ENCODE results near the gene PET117.
"Not testable (repeated sequence)": the region's sequence is repeated elsewhere in the genome, so short reads cannot be mapped to it uniquely, and the experiment has no call there.

Gene PET117

GRCh38 chr20:18108326-18108725, 29.3 kb upstream of the PET117 start:
- Histone ChIP-seq H3K4me3 (ENCODE audit: low read depth in 1 of 2, low read length in 1 of 2) (no peak overlapping the region), H3K9me3 (no peaks in the 10 kb centered on the region), H3K27me3 (peaks cover 28% of the 10 kb centered on the region), H3K36me3 (no peaks in the 10 kb centered on the region), H3K27ac (no peak overlapping the region), H3K4me1 (ENCODE audit: control insufficient read depth in 1 of 2, insufficient read depth in 1 of 2, low read depth in 1 of 2, low read length in 1 of 2) (no peaks in the 10 kb centered on the region)
- TF ChIP-seq, protein P1, sequence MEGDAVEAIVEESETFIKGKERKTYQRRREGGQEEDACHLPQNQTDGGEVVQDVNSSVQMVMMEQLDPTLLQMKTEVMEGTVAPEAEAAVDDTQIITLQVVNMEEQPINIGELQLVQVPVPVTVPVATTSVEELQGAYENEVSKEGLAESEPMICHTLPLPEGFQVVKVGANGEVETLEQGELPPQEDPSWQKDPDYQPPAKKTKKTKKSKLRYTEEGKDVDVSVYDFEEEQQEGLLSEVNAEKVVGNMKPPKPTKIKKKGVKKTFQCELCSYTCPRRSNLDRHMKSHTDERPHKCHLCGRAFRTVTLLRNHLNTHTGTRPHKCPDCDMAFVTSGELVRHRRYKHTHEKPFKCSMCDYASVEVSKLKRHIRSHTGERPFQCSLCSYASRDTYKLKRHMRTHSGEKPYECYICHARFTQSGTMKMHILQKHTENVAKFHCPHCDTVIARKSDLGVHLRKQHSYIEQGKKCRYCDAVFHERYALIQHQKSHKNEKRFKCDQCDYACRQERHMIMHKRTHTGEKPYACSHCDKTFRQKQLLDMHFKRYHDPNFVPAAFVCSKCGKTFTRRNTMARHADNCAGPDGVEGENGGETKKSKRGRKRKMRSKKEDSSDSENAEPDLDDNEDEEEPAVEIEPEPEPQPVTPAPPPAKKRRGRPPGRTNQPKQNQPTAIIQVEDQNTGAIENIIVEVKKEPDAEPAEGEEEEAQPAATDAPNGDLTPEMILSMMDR (IDR thresholded peaks at IDR 0.05), result no peak

DNA sequence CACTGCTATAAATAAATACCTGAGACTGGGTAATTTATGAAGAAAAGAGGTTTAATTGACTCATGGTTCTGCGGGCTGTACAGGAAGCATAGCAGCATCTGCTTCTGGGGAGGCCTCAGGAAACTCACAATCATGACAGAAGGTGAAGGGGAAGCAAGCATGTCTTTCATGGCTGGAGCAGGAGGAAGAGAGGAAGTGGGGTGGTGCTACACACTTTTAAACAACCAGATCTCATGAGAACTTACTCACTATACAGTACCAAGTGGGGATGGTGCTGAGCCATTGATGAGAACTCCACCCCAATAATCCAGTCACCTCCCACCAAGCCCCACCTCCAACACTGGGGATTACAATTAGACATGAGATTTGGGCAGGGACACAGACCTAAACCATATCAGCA, 9.1 kb upstream of the PET117 start:
- not testable (repeated sequence) for H3K27ac ChIP-seq; H3K9me3 ChIP-seq; H3K36me3 ChIP-seq; H3K4me3 ChIP-seq (ENCODE audit: low read depth in 1 of 2, low read length in 1 of 2); H3K27me3 ChIP-seq; H3K4me1 ChIP-seq (ENCODE audit: control insufficient read depth in 1 of 2, insufficient read depth in 1 of 2, low read depth in 1 of 2, low read length in 1 of 2)

- Histone ChIP-seq H3K9me3 (no peaks in the 10 kb centered on the region), H3K27ac (no peak overlapping the region), H3K4me3 (ENCODE audit: low read depth in 1 of 2, low read length in 1 of 2) (no peak overlapping the region), H3K36me3 (no peaks in the 10 kb centered on the region), H3K4me1 (ENCODE audit: control insufficient read depth in 1 of 2, insufficient read depth in 1 of 2, low read depth in 1 of 2, low read length in 1 of 2) (peaks cover 4 to 7% of the 10 kb centered on the region in 2 experiments), H3K27me3 (peaks cover 17% of the 10 kb centered on the region)
- TF ChIP-seq, protein P1 (IDR thresholded peaks at IDR 0.05), result no peak
These were observed 5.0 kb upstream of the PET117 start for GRCh38 chr20:18132663-18133062.

DNA sequence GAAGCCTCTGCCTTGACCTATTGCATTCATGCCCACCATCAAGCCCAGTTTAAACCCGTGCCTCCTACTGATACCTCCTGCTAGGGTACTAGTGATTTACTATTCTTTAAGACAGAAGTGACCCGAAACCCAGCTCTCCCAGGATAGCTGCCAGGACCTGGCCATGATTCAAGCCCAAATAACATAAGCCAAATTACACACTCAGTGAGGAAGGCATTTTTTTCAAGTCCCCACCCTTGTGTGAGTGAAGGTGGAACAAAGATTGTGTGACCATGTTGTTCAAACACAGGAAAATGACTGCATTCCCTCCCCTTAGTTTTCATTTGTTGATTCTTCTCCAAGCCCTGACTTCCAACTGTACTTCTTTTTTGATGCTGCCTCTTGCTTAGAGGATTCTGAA, 3.7 kb upstream of the PET117 start:
- Histone ChIP-seq H3K27me3 (peaks cover 17% of the 10 kb centered on the region), H3K4me3 (ENCODE audit: low read depth in 1 of 2, low read length in 1 of 2) (no peak overlapping the region), H3K36me3 (no peaks in the 10 kb centered on the region), H3K9me3 (no peaks in the 10 kb centered on the region), H3K27ac (no peak overlapping the region), H3K4me1 (ENCODE audit: control insufficient read depth in 1 of 2, insufficient read depth in 1 of 2, low read depth in 1 of 2, low read length in 1 of 2) (peaks cover 12 to 16% of the 10 kb centered on the region in 2 experiments)
- TF ChIP-seq, protein P1 (IDR thresholded peaks at IDR 0.05), result no peak

DNA sequence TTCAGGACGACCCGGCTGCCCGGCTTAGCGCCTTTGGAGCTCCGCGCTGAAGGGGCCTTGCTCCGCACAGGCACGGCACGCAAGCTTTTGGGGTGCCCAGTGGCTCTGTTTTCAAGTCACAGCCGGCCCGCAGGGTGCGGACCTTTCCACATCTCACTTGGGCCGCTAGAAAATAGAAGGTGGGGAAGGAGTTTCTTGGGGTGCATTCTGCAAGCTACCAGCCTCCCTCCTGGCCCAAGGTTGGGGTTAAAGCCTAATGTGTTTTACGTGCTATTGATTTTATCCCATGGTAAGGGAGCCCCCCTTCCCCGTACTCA, 561 bp downstream of the PET117 start:
- peaks cover 16 to 18% of the 10 kb centered on the region in 2 experiments for H3K4me1 ChIP-seq (ENCODE audit: control insufficient read depth in 1 of 2, insufficient read depth in 1 of 2, low read depth in 1 of 2, low read length in 1 of 2)
- peak overlapping the region; percentile 67 for H3K27ac ChIP-seq
- H3K4me3 ChIP-seq (ENCODE audit: low read depth in 1 of 2, low read length in 1 of 2), result peak overlapping the region; percentile 73 to 85
- TF ChIP-seq, protein P1 (IDR thresholded peaks at IDR 0.05), result no peak
- no peaks in the 10 kb centered on the region for H3K9me3 ChIP-seq
- H3K27me3 ChIP-seq, result peaks cover 11% of the 10 kb centered on the region
- H3K36me3 ChIP-seq, result peaks cover 8% of the 10 kb centered on the region

- Histone ChIP-seq H3K4me1 (ENCODE audit: control insufficient read depth in 1 of 2, insufficient read depth in 1 of 2, low read depth in 1 of 2, low read length in 1 of 2) (peaks cover 16 to 18% of the 10 kb centered on the region in 2 experiments), H3K27ac (no peak overlapping the region), H3K27me3 (peaks cover 6% of the 10 kb centered on the region), H3K9me3 (no peaks in the 10 kb centered on the region), H3K4me3 (ENCODE audit: low read depth in 1 of 2, low read length in 1 of 2) (peak overlapping the region; percentile 73 to 85), H3K36me3 (peaks cover 8% of the 10 kb centered on the region)
- TF ChIP-seq, protein P1 (IDR thresholded peaks at IDR 0.05), result no peak
These were observed 1.2 kb downstream of the PET117 start for GRCh38 chr20:18138639-18139583.
